Uterus (tissue), 2 donors: ENCODE results near the gene CELA2B.
"Not testable (repeated sequence)": the region's sequence is repeated elsewhere in the genome, so short reads cannot be mapped to it uniquely, and the experiment has no call there.

Experiments used
- POLR2A ChIP-seq, 2 donors: fragments of 450-650 bp; IDR thresholded peaks; one replicate each; pipeline ENCODE4 v1.6.1; 2016; ENCODE audit warnings: antibody characterized with exemption in 2 of 2, mild to moderate bottlenecking in 1 of 2, moderate library complexity in 1 of 2
- TF ChIP-seq, protein P1 (sequence below), 4 experiments: fragments of 200-600 bp in 2 of 4; fragments of 450-650 bp in 2 of 4; sonication (generic) in 2 of 4; IDR thresholded peaks; one replicate each; pipeline ENCODE4 v1.5.1; 2016 to 2019; ENCODE audit warnings: antibody characterized with exemption in 4 of 4, mild to moderate bottlenecking in 2 of 4, moderate library complexity in 1 of 4

DNA sequence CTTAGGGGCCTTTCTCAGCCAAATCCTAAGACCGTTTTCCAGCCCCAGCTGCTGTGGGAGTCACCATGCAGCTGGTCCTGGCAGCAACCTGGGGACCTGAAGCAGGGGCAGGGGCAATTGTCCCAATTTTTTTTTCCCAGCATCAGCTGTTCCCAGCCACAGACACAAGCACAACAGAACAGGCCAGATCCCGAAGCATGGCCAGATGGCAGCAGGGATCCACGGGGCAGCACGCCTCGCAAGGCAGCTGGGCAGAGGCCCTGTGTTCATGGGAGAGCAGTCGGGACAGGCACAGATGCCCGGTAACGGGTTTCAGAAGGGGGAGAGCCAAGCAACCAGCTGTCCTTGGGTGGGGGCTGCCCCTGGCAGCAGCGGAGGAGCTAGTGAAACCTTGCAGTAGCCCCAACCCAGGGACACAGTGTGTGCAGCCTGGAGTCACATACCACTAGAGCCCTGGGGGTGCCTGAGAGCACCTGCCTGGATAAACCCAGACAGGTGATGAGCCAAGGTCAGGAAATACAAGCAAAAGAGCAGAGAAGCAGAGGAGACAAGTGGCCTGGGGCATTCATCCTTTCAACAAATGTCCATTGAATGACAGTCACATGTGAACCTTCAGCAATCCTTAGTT lies 6.0 kb upstream of the CELA2B start:
- TF ChIP-seq, protein P1, sequence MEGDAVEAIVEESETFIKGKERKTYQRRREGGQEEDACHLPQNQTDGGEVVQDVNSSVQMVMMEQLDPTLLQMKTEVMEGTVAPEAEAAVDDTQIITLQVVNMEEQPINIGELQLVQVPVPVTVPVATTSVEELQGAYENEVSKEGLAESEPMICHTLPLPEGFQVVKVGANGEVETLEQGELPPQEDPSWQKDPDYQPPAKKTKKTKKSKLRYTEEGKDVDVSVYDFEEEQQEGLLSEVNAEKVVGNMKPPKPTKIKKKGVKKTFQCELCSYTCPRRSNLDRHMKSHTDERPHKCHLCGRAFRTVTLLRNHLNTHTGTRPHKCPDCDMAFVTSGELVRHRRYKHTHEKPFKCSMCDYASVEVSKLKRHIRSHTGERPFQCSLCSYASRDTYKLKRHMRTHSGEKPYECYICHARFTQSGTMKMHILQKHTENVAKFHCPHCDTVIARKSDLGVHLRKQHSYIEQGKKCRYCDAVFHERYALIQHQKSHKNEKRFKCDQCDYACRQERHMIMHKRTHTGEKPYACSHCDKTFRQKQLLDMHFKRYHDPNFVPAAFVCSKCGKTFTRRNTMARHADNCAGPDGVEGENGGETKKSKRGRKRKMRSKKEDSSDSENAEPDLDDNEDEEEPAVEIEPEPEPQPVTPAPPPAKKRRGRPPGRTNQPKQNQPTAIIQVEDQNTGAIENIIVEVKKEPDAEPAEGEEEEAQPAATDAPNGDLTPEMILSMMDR (IDR thresholded peaks at IDR 0.05) = not testable (repeated sequence)
- TF ChIP-seq POLR2A (IDR thresholded peaks at IDR 0.05) = not testable (repeated sequence)
